ENCODE measurements around the gene CALML3.

- TF ChIP-seq CTCF (IDR thresholded peaks at IDR 0.05): no peak
- no peak for TF ChIP-seq POLR2A (IDR thresholded peaks at IDR 0.05)
- TF ChIP-seq EP300 (IDR thresholded peaks at IDR 0.05): no peak
These were observed 17.1 kb upstream of the CALML3 start for GRCh38 chr10:5507649-5508131.
